PC-3 (cell line): ENCODE results near the gene STX18.

Source experiments
- CTCF ChIP-seq: fragments of 300-600 bp; sonication (generic); conservative IDR thresholded peaks from 2 replicates; pipeline ENCODE4 v1.5.1; 2017; ENCODE audit warnings: antibody characterized with exemption, low read depth, mild to moderate bottlenecking, low read length
- EZH2 ChIP-seq: fragments of 300-600 bp; sonication (generic); IDR thresholded peaks from one replicate; pipeline ENCODE4 v1.6.1; 2017; ENCODE audit warnings: antibody characterized with exemption, mild to moderate bottlenecking, low read length; ENCODE audit not compliant: unreplicated experiment

DNA sequence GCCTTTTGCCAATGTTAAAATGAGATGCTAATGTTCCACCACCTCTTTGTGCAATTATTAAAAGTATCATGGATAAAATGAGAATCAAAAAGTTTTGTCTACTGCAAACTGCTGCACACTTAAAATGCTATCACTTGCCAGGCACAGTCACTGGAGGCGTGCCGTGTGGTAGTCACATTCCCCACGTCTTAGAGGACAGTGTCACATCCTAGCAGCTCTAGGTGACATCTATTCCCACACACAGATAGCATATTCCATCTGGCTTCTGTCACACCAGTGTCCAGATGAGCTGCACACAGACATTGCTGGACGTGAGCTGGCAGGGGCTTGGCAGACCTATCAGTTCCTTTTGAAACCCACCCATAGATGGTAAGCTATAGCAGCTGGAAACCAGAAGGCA lies 107.9 kb downstream of the STX18 start:
- no peak for TF ChIP-seq CTCF
- no peak for TF ChIP-seq EZH2
